NCI-H510A treated with DMSO at 0.1 percent for 48 hours (cell line): Measurements from ENCODE around the gene OR5AU1.
"Not testable (repeated sequence)": the region's sequence is repeated elsewhere in the genome, so short reads cannot be mapped to it uniquely, and the experiment has no call there.

ENCODE experiments used
- DNase-seq: peaks from one replicate; lab custom pipeline; 2025; lab: John Stamatoyannopoulos, UW

Gene OR5AU1

GRCh38 chr14:21171128-21171527 is 15.3 kb upstream of the OR5AU1 start:
- DNase-seq = no peak

GRCh38 chr14:21169573-21169972 is 13.7 kb upstream of the OR5AU1 start:
- DNase-seq = no peak

- DNase-seq = no peak
These were observed 12.2 kb upstream of the OR5AU1 start for GRCh38 chr14:21168055-21168454.

GRCh38 chr14:21165670-21166069 is 9.8 kb upstream of the OR5AU1 start:
- DNase-seq = not testable (repeated sequence)

GRCh38 chr14:21165002-21165605 is 9.2 kb upstream of the OR5AU1 start:
- DNase-seq = not testable (repeated sequence)

- DNase-seq = no peak
These were observed 8.0 kb upstream of the OR5AU1 start for GRCh38 chr14:21163871-21164291.

- no peak for DNase-seq
These were observed 6.2 kb upstream of the OR5AU1 start for GRCh38 chr14:21162081-21162480.

GRCh38 chr14:21160061-21160610 is 4.3 kb upstream of the OR5AU1 start:
- no peak for DNase-seq

GRCh38 chr14:21158175-21158574 is 2.3 kb upstream of the OR5AU1 start:
- DNase-seq = not testable (repeated sequence)

- DNase-seq = no peak
These were observed 6.1 kb downstream of the OR5AU1 start for GRCh38 chr14:21149641-21150367.

GRCh38 chr14:21145437-21145836 is 10.4 kb downstream of the OR5AU1 start:
- no peak for DNase-seq

GRCh38 chr14:21142357-21142756 is 13.5 kb downstream of the OR5AU1 start:
- DNase-seq = no peak

- peak; percentile 9 for DNase-seq
These were observed 19.8 kb downstream of the OR5AU1 start for GRCh38 chr14:21136024-21136423.

- no peak for DNase-seq
These were observed 22.0 kb downstream of the OR5AU1 start for GRCh38 chr14:21133901-21134300.

GRCh38 chr14:21123429-21123828 is 32.4 kb downstream of the OR5AU1 start:
- DNase-seq = no peak

GRCh38 chr14:21121122-21121521 is 34.7 kb downstream of the OR5AU1 start:
- DNase-seq = no peak

- DNase-seq = no peak
These were observed 35.2 kb downstream of the OR5AU1 start for GRCh38 chr14:21120686-21121085.

GRCh38 chr14:21118933-21119332 is 36.9 kb downstream of the OR5AU1 start:
- DNase-seq = no peak

GRCh38 chr14:21113369-21113768 is 42.5 kb downstream of the OR5AU1 start:
- DNase-seq = no peak

- DNase-seq = no peak
These were observed 43.6 kb downstream of the OR5AU1 start for GRCh38 chr14:21112255-21112654.

GRCh38 chr14:21109377-21110138 is 46.3 kb downstream of the OR5AU1 start:
- no peak for DNase-seq

- no peak for DNase-seq
These were observed 47.1 kb downstream of the OR5AU1 start for GRCh38 chr14:21108791-21109190.
